SKM-1 (cell line): ENCODE measurements around the gene HERPUD1.
"Not testable (repeated sequence)": the region's sequence is repeated elsewhere in the genome, so short reads cannot be mapped to it uniquely, and the experiment has no call there.

Experiments used
- DNase-seq: peaks from one replicate; lab custom pipeline; 2025; ENCODE audit not compliant: unreplicated experiment; lab: John Stamatoyannopoulos, UW

Gene HERPUD1

DNA sequence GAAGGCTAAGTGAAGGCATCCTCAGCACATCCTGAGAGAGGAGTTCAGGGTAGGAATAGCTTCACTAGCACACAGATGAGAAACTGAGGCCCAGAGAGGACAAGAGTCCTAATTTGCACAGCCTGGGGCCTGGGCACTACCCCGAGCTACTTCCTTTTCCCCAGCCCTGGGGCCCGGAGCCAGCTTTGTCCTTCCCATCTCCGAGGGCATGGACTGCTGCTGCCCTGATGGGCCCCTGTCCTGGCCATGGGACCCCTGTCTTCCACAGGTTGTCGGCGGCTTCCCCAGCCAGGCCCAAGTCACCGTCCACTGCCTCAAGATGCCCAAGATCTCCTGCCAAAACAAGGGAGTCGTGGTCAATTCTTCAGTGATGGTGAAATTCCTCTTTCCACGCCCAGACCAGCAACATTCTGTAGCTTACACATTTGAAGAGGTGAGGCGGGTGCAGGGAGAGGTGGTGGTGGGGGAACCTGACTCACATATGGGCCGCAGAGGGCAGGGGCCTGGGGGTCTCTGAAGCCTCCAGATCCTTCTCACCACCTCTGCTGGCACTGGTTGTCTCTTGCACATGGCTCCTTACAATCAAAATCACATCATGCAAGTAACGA lies 46.0 kb downstream of the HERPUD1 start:
- no peak for DNase-seq

DNA sequence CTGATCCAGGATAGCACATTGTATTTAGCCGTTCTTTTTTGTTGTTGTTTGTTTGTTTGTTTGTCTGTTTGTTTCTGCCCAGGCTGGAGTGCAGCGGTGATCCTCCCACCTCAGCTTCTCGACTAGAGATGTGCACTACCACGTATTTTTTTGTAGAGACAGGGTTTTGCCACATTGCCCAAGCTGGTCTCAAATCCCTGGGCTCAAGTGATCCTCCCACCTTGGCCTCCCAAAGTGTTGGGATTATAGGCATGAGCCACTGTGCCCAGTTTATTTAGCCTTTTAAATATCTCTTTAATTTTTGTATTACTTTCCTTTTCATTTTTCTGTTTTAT lies 48.2 kb downstream of the HERPUD1 start:
- no peak for DNase-seq

DNA sequence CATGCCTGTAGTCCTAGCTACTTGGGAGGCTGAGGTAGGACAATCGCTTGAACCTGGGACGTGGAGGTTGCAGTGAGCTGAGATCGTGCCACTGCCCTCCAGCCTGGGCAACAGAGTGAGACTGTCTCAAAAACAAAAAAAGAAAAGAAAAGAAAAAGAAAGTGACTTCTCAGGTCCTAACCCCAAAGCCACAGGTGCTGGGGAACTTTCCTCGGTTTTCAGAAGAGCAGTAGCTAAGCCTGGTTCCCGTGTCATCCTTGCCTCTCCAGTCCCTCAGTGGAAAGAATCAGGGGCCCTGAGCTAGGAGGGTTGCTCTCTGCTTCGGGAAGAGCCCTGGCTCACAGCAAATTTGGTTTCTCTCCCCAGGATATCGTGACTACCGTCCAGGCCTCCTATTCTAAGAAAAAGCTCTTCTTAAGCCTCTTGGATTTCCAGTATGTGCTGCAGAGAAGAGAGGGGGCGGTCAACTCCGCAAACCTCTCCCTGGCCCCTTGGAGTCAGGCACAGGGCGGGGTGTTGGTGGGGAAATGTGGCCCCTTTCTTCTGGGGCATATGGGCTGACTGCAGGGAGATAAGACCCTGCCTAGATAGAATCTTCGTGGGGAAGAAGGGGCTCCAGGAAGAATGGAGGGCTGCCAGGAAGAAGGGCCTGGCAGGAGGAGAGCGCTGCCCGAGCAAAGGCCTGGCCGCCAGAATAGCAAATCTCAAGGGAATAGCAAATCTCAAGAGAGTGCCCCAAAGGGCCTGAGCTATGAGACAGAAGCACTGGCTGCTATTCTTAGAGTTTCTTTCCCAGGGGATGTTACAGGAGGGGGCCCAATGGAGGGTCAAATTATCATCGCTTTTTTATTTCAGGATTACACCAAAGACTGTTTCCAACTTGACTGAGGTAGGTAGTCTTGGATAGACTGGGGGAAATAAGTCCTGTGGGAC lies 49.1 kb downstream of the HERPUD1 start:
- DNase-seq, result no peak

DNA sequence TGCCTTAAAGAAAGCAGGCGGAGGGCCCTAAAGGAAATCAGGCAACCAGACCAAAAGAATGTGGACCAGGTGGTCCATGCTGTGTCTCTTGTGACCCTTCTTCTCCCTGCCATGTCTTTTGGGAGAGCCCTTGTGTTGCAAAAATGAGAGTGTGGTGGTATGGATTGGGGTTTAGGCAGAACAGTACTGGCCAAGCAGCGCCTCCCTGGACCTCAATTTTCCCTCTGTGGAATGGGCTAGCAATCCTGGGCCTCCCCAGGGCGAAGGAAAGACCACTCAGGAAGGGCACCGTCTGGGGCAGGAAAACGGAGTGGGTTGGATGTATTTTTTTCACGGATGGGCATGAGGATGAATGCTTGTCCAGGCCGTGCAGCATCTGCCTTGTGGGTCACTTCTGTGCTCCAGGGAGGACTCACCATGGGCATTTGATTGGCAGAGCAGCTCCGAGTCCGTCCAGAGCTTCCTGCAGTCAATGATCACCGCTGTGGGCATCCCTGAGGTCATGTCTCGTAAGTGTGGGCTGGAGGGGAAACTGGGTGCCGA lies 49.9 kb downstream of the HERPUD1 start:
- DNase-seq, result no peak

DNA sequence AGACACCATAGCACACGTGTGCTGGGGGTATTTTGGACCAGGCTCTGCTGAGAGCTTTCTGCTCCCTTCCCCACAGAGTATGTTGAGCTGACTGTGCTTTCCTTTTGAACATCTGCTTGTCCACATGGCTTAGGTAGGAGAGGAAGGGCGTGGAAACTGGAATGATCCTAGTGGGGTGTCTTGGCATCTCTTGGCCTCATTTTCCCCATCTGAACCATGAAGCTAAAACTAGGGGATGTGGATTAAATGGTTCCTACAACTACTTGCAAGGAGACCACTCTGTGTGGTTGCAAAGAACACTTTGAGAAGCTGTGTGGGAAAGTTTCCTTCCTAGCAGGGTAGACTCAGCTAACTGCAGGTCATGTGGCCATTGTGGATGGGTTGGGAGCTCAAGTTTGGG lies 50.8 kb downstream of the HERPUD1 start:
- no peak for DNase-seq

DNA sequence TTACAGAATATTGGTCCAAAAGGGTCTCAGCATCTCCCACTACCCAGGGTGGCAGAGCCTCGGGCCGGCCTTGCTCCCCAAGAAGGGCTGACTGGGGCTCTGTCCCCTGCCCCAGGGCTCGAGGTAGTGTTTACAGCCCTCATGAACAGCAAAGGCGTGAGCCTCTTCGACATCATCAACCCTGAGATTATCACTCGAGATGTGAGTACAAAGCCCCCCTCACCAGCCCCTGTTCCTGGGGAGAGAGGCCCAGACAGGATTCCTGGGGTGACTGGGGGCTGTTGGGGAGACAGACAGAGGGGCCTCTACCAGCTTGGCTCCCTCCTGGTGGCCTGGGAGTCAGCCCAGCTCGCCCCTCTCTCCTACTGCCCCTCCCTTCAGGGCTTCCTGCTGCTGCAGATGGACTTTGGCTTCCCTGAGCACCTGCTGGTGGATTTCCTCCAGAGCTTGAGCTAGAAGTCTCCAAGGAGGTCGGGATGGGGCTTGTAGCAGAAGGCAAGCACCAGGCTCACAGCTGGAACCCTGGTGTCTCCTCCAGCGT lies 51.3 kb downstream of the HERPUD1 start:
- no peak for DNase-seq

DNA sequence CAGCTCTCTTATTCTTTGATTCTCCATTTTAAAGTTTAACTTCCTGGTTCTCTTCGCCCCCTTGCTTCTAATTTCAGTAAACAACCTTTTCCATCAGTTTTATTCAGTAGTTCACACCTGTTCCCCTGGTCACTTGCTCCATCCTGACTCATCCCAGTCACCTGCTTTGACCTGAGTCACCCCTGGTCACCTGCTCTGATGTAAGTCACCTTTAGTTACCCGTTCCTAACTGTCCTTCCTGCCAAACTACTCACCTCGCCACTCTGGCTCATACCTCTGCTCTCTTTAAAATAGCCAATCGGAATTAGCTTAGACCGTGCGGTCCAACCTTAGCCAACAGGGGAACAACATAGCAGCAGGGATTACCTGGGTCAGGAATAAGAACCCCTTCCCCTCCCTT lies 52.7 kb downstream of the HERPUD1 start:
- no peak for DNase-seq

DNA sequence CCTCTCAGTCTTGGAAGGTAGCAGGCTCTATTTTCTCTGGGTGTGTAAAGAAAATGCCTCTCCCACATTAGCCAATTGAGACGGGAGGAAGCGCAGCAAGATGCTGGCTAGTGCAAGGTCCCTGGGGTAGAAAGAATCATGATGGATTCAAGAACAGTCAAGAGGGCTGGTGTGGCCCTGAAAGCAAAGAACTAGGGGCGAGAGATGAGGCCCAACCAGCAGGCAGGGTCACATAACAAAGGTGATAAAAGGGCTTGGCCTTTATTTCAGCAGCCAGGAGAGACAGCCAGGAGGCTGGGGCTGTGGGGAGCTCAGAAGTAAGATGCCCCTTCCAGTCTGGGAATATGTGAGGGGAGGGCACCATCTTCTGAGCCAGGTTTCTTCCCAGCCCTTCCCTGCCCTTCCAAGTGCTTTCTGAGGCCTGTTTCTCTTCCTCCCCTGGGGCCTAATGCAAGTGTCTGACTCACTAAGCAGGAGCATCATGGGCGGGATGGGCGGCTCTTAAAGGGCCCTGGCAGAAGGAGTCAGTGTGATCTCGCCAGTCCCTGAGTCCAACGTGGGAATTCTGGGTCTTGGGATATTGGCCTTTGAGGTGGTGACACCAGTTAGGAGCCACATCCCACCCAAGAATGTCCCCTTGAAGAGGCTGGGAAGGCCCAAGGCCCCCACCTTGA lies 53.5 kb downstream of the HERPUD1 start:
- no peak for DNase-seq

DNA sequence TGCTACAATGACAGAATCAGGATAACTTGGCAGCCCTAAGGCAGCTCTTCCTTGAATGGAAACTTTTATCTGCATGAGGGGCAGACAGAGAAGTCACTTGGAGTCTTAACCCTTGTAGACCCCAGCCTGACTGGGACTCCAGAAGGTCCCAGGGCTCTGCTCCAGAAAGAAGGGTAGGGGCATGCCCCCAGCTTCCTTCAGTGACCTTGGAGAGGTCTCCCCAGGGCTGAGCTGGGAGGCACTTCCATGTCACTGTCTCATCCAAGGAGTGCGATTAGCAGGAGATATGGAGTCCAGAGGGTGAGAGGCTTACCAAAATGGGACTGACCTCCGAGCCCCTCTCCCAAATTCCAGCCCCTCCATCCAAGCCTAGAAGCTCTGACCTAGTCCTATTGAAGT lies 54.0 kb downstream of the HERPUD1 start:
- no peak for DNase-seq

DNA sequence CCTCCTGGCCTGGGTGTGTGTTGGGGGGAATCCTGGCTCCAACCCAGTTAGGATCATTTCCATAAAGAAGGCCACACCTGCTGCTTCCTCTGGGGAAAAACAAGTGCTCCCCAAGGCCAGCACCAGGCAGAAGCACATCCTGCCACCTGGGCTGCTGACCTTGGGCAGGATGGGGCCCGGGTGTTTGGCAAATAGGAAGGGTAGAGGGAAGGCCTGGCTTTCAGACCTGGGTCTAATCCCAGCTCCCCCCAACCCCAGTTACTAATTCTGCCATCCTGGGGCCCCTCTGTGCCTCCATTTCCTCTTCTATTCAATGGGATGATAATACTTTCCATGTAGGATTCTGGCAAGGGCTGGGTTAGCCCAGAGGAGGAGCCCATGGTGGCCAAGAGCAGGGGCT lies 54.4 kb downstream of the HERPUD1 start:
- no peak for DNase-seq

DNA sequence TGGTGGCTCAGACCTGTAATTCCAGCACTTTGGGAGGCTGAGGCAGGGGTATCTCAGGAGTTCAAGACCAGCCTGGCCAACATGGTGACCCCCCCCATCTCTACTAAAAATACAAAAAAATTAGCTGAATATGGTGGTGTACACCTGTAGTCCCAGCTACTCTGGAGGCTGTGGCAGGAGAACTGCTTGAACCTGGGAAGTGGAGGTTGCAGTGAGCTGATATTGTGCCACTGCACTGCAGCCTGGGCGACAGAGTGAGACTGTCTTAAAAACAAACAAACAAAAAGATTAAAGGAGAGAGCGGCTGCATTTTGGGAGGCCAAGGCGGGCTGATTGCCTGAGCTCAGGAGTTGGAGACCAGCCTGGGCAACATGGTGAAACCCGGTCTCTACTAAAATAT lies 55.0 kb downstream of the HERPUD1 start:
- DNase-seq, result not testable (repeated sequence)

DNA sequence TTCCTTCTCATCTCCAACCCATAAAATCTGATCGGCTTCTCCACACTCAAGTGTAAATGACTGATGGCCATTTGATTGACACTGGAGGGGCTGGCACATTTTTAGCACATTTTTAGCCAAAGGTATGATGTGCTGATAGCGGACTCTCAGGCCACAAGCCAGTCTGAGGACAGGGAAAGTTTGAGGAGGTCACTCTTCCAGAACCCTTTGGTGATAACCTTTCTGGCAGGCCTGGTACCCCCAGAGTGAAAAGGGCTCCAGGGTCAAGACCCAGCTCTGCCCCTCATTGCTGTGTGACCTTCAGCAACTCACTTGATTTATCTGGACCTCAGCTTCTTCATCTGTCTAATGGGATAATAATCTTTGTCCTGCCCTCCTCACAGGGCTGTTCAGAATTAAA lies 55.8 kb downstream of the HERPUD1 start:
- DNase-seq, result no peak

DNA sequence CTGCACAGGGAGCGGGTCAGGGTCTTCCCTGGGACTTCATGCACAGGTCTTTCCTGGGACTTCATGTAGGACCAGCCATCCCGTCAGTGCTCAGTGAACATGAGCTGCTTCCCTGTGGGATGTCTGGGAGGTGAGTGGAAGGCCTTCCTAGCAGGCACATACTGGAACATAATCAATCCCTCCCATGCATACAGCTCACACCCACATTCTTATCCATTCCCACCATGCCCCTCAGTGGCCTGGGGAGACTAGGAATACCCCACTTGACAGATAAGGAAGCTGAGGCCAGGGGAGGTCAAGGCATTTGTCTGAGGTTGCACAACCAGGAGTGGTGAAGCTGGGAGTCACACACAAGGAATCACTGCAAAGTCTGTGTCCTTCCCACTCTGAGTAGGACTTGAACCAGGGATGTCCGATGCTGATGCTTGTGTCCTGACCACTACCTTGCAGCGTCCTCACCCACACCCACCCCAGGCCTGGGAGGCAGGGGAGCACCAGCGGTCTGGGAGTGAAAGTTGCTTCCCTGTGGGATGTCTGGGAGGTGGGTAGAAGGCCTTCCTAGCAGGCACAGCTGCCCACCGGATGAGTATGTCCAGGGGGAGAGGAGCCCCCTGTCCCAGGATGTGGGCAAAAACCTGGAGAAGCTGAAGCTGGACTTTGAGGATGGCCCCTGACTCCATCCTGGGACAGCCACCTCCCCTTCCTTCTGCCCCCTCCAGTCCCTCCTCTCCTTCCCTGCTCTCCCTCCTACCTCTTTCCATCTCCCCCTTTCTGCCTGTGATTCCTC lies 56.4 kb downstream of the HERPUD1 start:
- DNase-seq, result no peak

DNA sequence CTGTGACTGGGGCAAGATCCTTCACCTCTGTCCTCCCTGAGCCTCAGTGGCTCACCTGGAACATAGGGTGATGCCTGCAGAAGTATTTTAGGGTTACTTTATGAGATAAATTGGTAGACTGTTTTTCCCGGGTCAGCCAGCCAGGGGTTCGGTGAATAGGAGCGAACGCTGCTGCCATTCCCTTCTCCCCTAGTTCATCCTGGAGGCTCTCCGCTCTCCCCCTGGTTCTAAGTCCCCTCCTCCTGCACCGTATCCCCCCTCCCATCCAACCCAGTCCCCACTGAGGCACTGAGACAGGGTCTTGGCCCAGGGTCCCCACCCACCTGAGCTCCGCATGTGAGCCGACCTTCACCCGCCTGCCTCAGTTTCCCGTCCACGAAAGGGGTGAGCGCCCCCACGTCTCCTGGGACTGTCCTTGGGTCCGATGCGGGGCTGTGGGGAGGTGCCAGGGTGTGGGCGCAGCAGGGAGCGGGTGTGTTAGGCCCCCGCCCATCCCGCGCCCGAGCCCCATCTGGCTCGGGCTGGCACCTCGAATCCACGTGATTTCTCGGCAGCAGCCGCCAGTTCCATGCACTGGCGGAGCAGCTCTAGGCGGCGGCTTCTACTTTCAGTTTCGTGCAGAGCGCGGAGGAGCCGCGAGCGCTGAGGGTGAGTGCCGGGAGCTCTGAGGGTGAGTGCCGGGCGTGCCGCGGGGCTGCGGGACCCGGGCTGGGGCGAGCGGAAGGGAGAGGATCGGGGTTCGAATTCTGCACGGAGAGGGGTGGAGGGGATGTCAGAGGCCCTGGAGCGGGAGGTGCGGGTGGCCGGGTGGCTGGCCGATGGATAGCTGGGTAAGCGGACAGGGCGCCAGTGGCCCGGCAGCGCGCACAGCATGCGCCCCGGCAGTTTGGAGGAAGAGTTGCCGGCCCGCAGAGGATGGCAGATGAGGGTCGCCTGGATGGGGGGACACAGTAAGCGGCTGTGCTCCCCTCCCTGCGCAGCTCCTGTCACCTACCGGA lies 57.3 kb downstream of the HERPUD1 start, which contains the start of gene NLRC5:
Gene NLRC5 (plus strand): TSS at position 610 of the 998 bp plus-strand sequence. CDS start 31,156 bp downstream, outside the sequence.
- peak; percentile 43 for DNase-seq

DNA sequence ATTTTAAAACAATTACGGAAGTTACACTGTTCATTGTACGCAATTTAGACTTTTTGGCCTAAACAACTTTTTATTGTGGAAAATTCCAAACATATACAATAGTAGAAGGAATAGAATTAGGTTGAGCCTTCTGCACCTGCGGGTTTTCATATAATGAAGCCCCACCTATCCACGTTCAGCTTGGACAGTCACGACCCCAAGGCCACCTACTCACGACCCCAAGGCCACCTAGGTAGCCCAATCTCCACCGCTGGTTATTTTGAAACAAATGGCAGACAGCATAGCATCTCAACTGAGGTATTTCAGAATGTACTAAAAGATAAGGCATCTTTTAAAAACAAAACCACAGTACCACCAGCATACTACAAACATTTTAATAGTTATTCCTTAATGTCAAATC lies 58.0 kb downstream of the HERPUD1 start:
- no peak for DNase-seq

DNA sequence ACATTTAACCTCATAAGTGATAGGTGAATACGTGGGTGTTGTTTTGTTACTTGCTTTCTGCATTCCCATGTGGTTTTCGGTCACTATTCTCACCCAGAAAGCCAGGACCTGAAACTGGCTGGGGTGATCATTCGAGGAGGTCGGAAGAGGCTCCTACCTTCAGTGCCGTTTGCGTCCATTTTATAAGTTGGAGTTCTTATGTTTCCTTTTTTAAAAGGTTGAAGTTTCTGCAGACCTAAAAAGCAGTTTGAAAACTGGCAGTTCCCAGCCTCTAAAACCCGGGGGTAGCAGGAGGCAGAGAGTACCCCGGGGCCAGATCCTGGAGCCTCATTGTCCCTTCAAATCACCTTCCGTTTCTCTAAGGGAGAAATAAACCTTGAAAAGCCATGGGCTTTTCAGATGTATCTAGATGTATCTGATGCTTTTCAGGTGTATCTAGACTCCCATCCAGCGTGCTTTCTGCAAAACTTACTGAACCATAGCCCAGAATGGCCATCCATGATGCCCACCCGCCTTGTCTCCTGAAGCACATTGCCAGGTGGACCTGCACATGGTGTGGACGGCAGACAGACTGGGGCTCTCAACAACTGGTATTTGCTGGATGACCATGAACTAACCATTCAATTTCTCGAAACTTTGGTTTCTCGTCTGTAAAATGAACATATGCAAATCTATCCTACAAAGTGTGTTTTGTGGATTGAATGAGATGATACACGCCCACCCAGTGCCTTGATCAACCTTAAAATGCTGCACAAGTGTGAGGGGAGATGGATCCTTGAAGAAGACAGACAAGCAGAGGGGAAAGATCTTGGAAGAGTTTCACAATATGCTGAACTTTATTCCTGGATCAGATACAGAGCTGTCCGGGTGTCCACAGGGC lies 58.7 kb downstream of the HERPUD1 start:
- no peak for DNase-seq

DNA sequence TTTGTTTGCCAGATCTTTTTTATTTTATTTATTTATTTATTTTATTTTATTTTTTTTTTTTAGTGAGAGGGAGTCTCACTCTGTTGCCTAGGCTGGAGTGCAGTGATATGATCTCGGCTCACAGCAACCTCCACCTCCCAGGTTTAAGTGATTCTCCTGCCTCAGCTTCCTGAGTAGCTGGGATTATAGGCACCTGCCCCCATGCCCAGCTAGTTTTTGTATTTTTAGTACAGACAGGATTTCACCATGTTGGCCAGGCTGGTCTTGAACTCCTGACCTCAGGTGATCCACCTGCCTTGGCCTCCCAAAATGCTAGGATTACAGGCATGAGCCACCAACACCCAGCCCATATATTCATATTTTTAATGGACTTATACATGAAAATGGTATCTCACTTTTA lies 60.5 kb downstream of the HERPUD1 start:
- DNase-seq, result not testable (repeated sequence)

DNA sequence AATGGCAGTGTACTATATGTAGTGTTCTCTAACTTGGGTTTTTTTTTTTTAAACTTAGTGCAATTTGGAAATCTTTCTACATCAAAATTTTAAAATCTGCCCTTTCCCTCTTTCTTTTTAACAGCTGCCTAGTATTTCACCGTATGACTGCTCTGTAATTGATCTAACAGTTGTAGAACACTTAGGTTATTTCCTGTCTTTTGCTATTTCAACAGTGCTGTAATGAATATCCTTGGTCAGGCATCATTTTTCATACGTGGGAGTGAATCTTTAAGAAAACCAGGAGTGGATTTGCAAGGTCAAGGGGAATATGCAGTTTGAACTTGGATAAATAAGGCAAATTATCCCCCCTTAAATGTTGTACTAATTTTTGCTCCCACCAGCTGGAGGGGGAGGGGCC lies 61.3 kb downstream of the HERPUD1 start:
- DNase-seq, result no peak
